Measurements from ENCODE around the gene FA2H. TPM values are rescaled to one million over a fixed set of nuclear protein-coding genes. Genes with fewer than 3 reads are reported as not detected.
"Not testable (repeated sequence)": the region's sequence is repeated elsewhere in the genome, so short reads cannot be mapped to it uniquely, and the experiment has no call there.

FA2H gene
- total and polyA plus RNA-seq, 2 donors = 0.26 to 2.7 TPM

GRCh38 chr16:74695450-74696422, 78.9 kb downstream of the FA2H start:
- Histone ChIP-seq H3K27ac (ENCODE audit: low read depth) (no peak overlapping the region), H3K4me1 (ENCODE audit: insufficient read depth) (no peaks in the 10 kb centered on the region), H3K4me3 (ENCODE audit: low read depth, low read length) (peak overlapping the region; percentile 26), H3K36me3 (ENCODE audit: insufficient read depth) (peaks cover 2% of the 10 kb centered on the region)
- WGBS = 51% methylated on average over 19 of the region's 19 CpGs
- peak; percentile 46 for DNase-seq (ENCODE audit: extremely low spot score)

GRCh38 chr16:74691093-74691855, 83.3 kb downstream of the FA2H start:
- no peaks in the 10 kb centered on the region for H3K4me1 ChIP-seq (ENCODE audit: insufficient read depth)
- H3K27ac ChIP-seq (ENCODE audit: low read depth) = no peak overlapping the region
- DNase-seq (ENCODE audit: extremely low spot score) = no peak
- 77% methylated on average over 10 of the region's 10 CpGs for WGBS
- H3K4me3 ChIP-seq (ENCODE audit: low read depth, low read length) = no peak overlapping the region
- peaks cover 4% of the 10 kb centered on the region for H3K36me3 ChIP-seq (ENCODE audit: insufficient read depth)

GRCh38 chr16:74682556-74682955, 92.1 kb downstream of the FA2H start:
- no peak for DNase-seq (ENCODE audit: extremely low spot score)
- no peak overlapping the region for H3K4me3 ChIP-seq (ENCODE audit: low read depth, low read length)
- no peak overlapping the region for H3K27ac ChIP-seq (ENCODE audit: low read depth)
- 81% methylated on average over 11 of the region's 11 CpGs for WGBS
- H3K4me1 ChIP-seq (ENCODE audit: insufficient read depth) = no peaks in the 10 kb centered on the region
- H3K36me3 ChIP-seq (ENCODE audit: insufficient read depth) = no peaks in the 10 kb centered on the region

DNA sequence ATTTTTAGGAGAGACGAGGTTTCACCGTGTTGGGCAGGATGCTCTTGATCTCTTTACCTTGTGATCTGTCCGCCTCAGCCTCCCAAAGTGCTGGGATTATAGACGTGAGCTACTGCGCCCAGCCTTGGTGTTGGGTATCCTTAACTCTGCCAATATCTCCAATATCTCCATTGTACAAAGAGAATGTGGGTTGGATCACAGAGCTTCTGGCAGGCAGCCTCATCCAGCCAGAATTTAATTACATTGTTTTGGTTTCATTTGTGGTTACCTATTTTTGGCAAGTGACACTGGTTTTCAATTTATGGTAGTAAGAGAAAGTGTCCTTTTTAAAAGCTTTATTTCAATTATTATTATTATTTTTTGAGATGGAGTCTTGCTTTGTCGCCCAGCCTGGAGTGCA, 93.9 kb downstream of the FA2H start:
- WGBS = 78% methylated on average over 6 of the region's 6 CpGs

DNA sequence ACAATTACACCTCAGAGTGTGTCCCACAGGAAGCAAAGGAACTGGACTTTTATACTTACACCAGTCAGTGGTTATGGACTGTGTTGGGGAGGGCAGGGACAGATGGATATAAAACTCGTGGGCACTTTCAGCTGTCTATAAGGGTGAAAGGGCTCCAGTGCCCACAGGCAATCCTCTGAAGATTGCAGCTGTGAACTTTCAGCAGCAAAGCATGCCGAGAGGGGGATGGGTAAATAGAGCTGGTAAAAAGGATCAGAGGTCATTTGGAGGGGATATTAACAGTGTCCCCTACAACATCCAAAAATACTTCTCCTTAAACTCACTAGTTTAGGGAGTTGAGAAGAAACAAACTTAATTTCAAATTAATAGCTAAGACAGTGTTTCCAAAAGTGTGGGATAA, 94.6 kb downstream of the FA2H start:
- Histone ChIP-seq H3K4me3 (ENCODE audit: low read depth, low read length) (no peak overlapping the region), H3K4me1 (ENCODE audit: insufficient read depth) (no peaks in the 10 kb centered on the region), H3K27ac (ENCODE audit: low read depth) (no peak overlapping the region), H3K36me3 (ENCODE audit: insufficient read depth) (no peaks in the 10 kb centered on the region)
- WGBS = 26% methylated on average over 2 of the region's 2 CpGs
- DNase-seq (ENCODE audit: extremely low spot score) = no peak

More for the DNA sequence above, 93.9 kb downstream of the FA2H start:
- Histone ChIP-seq H3K36me3 (ENCODE audit: insufficient read depth) (no peaks in the 10 kb centered on the region), H3K4me1 (ENCODE audit: insufficient read depth) (no peaks in the 10 kb centered on the region), H3K4me3 (ENCODE audit: low read depth, low read length) (no peak overlapping the region), H3K27ac (ENCODE audit: low read depth) (no peak overlapping the region)
- DNase-seq (ENCODE audit: extremely low spot score) = no peak

- H3K4me1 ChIP-seq (ENCODE audit: insufficient read depth) = no peaks in the 10 kb centered on the region
- H3K4me3 ChIP-seq (ENCODE audit: low read depth, low read length) = no peak overlapping the region
- H3K27ac ChIP-seq (ENCODE audit: low read depth) = no peak overlapping the region
- WGBS = 92% methylated on average over 4 of the region's 4 CpGs
- H3K36me3 ChIP-seq (ENCODE audit: insufficient read depth) = no peaks in the 10 kb centered on the region
- DNase-seq (ENCODE audit: extremely low spot score) = no peak
Observed at GRCh38 chr16:74677868-74678267, 96.8 kb downstream of the FA2H start.

- WGBS = 81% methylated on average over 3 of the region's 3 CpGs
Observed at GRCh38 chr16:74673876-74674275, 100.7 kb downstream of the FA2H start.

GRCh38 chr16:74668877-74669276, 105.7 kb downstream of the FA2H start:
- H3K36me3 ChIP-seq (ENCODE audit: insufficient read depth); H3K4me3 ChIP-seq (ENCODE audit: low read depth, low read length); H3K4me1 ChIP-seq (ENCODE audit: insufficient read depth); H3K27ac ChIP-seq (ENCODE audit: low read depth); DNase-seq (ENCODE audit: extremely low spot score): not testable (repeated sequence)
- 97% methylated on average over 10 of the region's 10 CpGs for WGBS

More at GRCh38 chr16:74673876-74674275, 100.7 kb downstream of the FA2H start:
- Histone ChIP-seq H3K36me3 (ENCODE audit: insufficient read depth) (no peaks in the 10 kb centered on the region), H3K4me1 (ENCODE audit: insufficient read depth) (no peaks in the 10 kb centered on the region), H3K4me3 (ENCODE audit: low read depth, low read length) (no peak overlapping the region), H3K27ac (ENCODE audit: low read depth) (no peak overlapping the region)
- no peak for DNase-seq (ENCODE audit: extremely low spot score)

DNA sequence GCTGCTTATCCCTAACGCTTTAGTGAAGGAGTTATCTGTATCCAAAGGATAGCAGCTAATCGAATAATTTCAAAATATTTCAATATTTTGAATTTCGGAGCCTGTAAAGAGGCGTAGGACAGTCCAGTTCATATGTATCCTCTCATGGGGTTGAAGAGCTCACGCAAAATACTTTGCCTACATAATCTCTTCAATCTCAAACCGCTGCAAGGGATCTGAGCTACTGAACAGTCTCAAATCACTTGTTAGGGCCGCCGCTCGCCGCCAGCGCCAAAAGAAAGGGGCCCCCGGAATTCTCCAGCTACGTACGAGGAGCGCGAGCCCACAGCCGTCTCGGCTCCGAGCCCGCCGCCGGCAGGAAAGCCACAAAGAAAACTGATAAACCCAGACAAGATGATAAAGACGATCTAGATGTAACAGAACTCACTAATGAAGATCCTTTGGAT, 107.3 kb downstream of the FA2H start:
- Histone ChIP-seq H3K27ac (ENCODE audit: low read depth) (no peak overlapping the region), H3K4me3 (ENCODE audit: low read depth, low read length) (peak overlapping the region; percentile 61), H3K4me1 (ENCODE audit: insufficient read depth) (peaks cover 1% of the 10 kb centered on the region), H3K36me3 (ENCODE audit: insufficient read depth) (no peaks in the 10 kb centered on the region)
- under 1% methylated on average over 23 of the region's 23 CpGs for WGBS
- peak; percentile 1 for DNase-seq (ENCODE audit: extremely low spot score)

GRCh38 chr16:74666425-74667254, 108.0 kb downstream of the FA2H start, which contains the start of gene RFWD3:
Gene RFWD3, minus strand, starts transcription at chr16:74666877. Its CDS starts 5,428 bp downstream, at chr16:74661449.
- Histone ChIP-seq H3K4me3 (ENCODE audit: low read depth, low read length) (peak within 1 kb of the TSS; percentile 86), H3K36me3 (ENCODE audit: insufficient read depth) (no peaks in the 10 kb centered on the region), H3K4me1 (ENCODE audit: insufficient read depth) (peaks cover 1% of the 10 kb centered on the region), H3K27ac (ENCODE audit: low read depth) (no peak within 1 kb of the TSS)
- WGBS = under 1% methylated on average over 63 of the region's 63 CpGs
- DNase-seq (ENCODE audit: extremely low spot score) = peak; percentile 97

GRCh38 chr16:74666010-74666421, 108.6 kb downstream of the FA2H start:
- Histone ChIP-seq H3K36me3 (ENCODE audit: insufficient read depth) (peaks cover 3% of the 10 kb centered on the region), H3K4me1 (ENCODE audit: insufficient read depth) (peaks cover 1% of the 10 kb centered on the region), H3K4me3 (ENCODE audit: low read depth, low read length) (peak overlapping the region; percentile 86), H3K27ac (ENCODE audit: low read depth) (no peak overlapping the region)
- 6% methylated on average over 8 of the region's 8 CpGs for WGBS
- DNase-seq (ENCODE audit: extremely low spot score) = no peak

Measured in urinary bladder (tissue), 4 donors.